ENCODE measurements around the gene MAP4. TPM values are rescaled to one million over a fixed set of nuclear protein-coding genes. Genes with fewer than 3 reads are reported as not detected.
A peak's percentile ranks its signal among the peaks of the same experiment; 100 is the strongest.

Gene MAP4
- total RNA-seq, 1 donor from 2014 or later, result 471 TPM

DNA sequence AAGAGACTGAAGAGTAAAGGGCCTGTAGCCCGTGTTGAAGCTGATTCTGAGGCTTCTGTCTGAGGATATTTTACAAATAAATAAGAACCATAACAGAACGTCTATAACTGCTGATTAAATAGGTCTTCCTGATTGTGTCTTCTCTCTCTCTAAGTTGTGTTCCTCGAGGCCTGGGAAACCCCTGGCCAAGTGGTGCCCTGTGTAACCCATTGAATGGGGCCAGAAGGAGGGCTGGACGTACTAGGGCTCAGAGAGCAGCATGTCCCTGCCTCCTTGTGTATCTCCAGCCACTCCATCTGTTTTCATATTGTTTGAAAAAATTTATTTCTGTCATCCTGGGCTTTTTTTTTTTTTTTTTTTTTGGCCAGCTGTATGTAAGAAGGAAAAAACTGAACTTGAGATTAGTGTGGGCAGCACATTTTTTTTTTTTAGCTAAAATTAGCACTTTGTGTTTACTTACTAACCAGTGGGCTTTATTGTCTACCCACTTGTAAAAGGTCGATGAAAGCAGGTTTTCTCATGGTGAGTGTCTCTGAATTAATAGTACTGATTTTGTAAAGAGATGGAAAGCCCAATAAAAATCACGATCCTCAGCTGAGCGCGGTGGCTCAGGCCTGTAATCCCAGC, 202.6 kb downstream of the MAP4 start:
- no peak overlapping the region for H3K27ac Mint-ChIP-seq (ENCODE audit: unreplicated experiment)

GRCh38 chr3:47804577-47804976, 211.6 kb downstream of the MAP4 start:
- TF ChIP-seq EZH2 (IDR thresholded peaks at IDR 0.05; ENCODE audit: insufficient read depth, low read length), result no peak
- no peak for TF ChIP-seq CTCF (IDR thresholded peaks at IDR 0.05; ENCODE audit: insufficient read depth, low read depth, low read length)
- H3K36me3 ChIP-seq (ENCODE audit: insufficient read depth, low read length), result no peaks in the 10 kb centered on the region

More for the DNA sequence above, 202.6 kb downstream of the MAP4 start:
- Histone ChIP-seq H3K36me3 (ENCODE audit: insufficient read depth, low read length) (peaks cover 19% of the 10 kb centered on the region), H3K9ac (ENCODE audit: low read length) (no peak overlapping the region), H3K27ac (ENCODE audit: low read depth, low read length) (no peak overlapping the region), H3K27me3 (ENCODE audit: insufficient read depth, low read length) (no peaks in the 10 kb centered on the region), H3K4me2 (ENCODE audit: low read length) (no peak overlapping the region), H3K79me2 (ENCODE audit: insufficient read depth, low read length) (no peaks in the 10 kb centered on the region), H4K20me1 (ENCODE audit: insufficient read depth, low read length) (peaks cover 4% of the 10 kb centered on the region), H3K4me3 (ENCODE audit: insufficient read depth, low read depth, low read length) (no peak overlapping the region), H3K9me3 (ENCODE audit: insufficient read depth, low read depth, low read length) (no peaks in the 10 kb centered on the region), H2AFZ (ENCODE audit: low read depth, low read length) (no peak overlapping the region), H3K4me1 (ENCODE audit: insufficient read depth, low read length) (no peaks in the 10 kb centered on the region)
- H3K9me3 Mint-ChIP-seq (ENCODE audit: unreplicated experiment), result no peaks in the 10 kb centered on the region
- TF ChIP-seq EZH2 (IDR thresholded peaks at IDR 0.05; ENCODE audit: insufficient read depth, low read length), result no peak
- no peak for TF ChIP-seq CTCF (IDR thresholded peaks at IDR 0.05; ENCODE audit: insufficient read depth, low read depth, low read length)
- no peaks in the 10 kb centered on the region for H3K4me1 Mint-ChIP-seq (ENCODE audit: low read depth, unreplicated experiment)
- DNase-seq (ENCODE audit: low read depth) (no peak), FAIRE-seq (no peak)
- H3K4me3 Mint-ChIP-seq (ENCODE audit: unreplicated experiment), result no peak overlapping the region
- peaks cover 28% of the 10 kb centered on the region for H3K36me3 Mint-ChIP-seq (ENCODE audit: low read depth, unreplicated experiment)
- H3K27me3 Mint-ChIP-seq (ENCODE audit: low read depth, unreplicated experiment), result no peaks in the 10 kb centered on the region

DNA sequence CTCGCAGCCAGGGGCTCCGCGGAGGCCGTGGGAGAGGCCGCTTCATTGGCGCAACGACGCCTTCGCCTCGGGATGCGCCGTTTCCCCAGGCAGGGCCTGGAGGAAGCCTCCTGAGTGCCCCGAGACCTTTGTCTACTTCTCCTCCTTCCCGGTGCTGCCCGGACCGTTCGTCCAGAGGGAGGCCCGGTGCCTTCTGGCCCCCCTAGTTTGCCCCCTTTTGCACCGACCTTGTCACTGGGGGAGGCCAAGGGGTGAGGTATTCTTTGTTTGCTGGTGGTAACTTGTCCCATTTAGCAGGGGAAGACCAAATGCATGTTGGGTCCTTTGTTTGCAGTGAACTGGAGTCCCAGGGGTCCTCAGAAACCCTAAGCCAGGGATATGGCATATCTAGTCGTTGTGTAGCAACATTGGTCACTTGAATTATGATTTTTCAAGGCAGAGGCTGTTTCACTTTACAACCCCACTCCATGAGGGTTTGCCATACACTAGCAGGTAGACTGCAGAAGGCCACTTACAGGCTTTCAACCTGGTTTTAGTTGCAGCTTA, 212.7 kb downstream of the MAP4 start:
- H3K9me3 ChIP-seq (ENCODE audit: insufficient read depth, low read depth, low read length), result no peaks in the 10 kb centered on the region
- peaks cover 16% of the 10 kb centered on the region for H3K4me1 ChIP-seq (ENCODE audit: insufficient read depth, low read length)
- peak overlapping the region; percentile 88 for H3K4me3 ChIP-seq (ENCODE audit: insufficient read depth, low read depth, low read length)
- peak overlapping the region; percentile 91 for H2AFZ ChIP-seq (ENCODE audit: low read depth, low read length)
- H3K9me3 Mint-ChIP-seq (ENCODE audit: unreplicated experiment), result no peaks in the 10 kb centered on the region
- peak overlapping the region; percentile 95 for H3K4me2 ChIP-seq (ENCODE audit: low read length)
- peak overlapping the region; percentile 94 for H3K9ac ChIP-seq (ENCODE audit: low read length)
- H3K4me1 Mint-ChIP-seq (ENCODE audit: low read depth, unreplicated experiment), result peaks cover 14% of the 10 kb centered on the region
- no peaks in the 10 kb centered on the region for H3K27me3 ChIP-seq (ENCODE audit: insufficient read depth, low read length)
- H3K27me3 Mint-ChIP-seq (ENCODE audit: low read depth, unreplicated experiment), result no peaks in the 10 kb centered on the region
- H3K27ac Mint-ChIP-seq (ENCODE audit: unreplicated experiment), result peak overlapping the region; percentile 91
- H3K27ac ChIP-seq (ENCODE audit: low read depth, low read length), result peak overlapping the region; percentile 96
- FAIRE-seq, result no peak
- peaks cover 21% of the 10 kb centered on the region for H3K79me2 ChIP-seq (ENCODE audit: insufficient read depth, low read length)
- no peak for DNase-seq (ENCODE audit: low read depth)
- peak overlapping the region; percentile 97 for H3K4me3 Mint-ChIP-seq (ENCODE audit: unreplicated experiment)
- no peak for TF ChIP-seq CTCF (IDR thresholded peaks at IDR 0.05; ENCODE audit: insufficient read depth, low read depth, low read length)
- TF ChIP-seq EZH2 (IDR thresholded peaks at IDR 0.05; ENCODE audit: insufficient read depth, low read length), result no peak
- no peaks in the 10 kb centered on the region for H4K20me1 ChIP-seq (ENCODE audit: insufficient read depth, low read length)
- peaks cover 2% of the 10 kb centered on the region for H3K36me3 Mint-ChIP-seq (ENCODE audit: low read depth, unreplicated experiment)
- H3K36me3 ChIP-seq (ENCODE audit: insufficient read depth, low read length), result no peaks in the 10 kb centered on the region

More at GRCh38 chr3:47804577-47804976, 211.6 kb downstream of the MAP4 start:
- Mint-ChIP-seq H3K36me3 (ENCODE audit: low read depth, unreplicated experiment) (peaks cover 2% of the 10 kb centered on the region), H3K9me3 (ENCODE audit: unreplicated experiment) (no peaks in the 10 kb centered on the region), H3K27ac (ENCODE audit: unreplicated experiment) (no peak overlapping the region), H3K4me3 (ENCODE audit: unreplicated experiment) (peak overlapping the region; percentile 97), H3K27me3 (ENCODE audit: low read depth, unreplicated experiment) (no peaks in the 10 kb centered on the region), H3K4me1 (ENCODE audit: low read depth, unreplicated experiment) (peaks cover 14% of the 10 kb centered on the region)
- H3K9me3 ChIP-seq (ENCODE audit: insufficient read depth, low read depth, low read length), result no peaks in the 10 kb centered on the region
- H4K20me1 ChIP-seq (ENCODE audit: insufficient read depth, low read length), result no peaks in the 10 kb centered on the region
- DNase-seq (ENCODE audit: low read depth) (no peak), FAIRE-seq (no peak)
- no peak overlapping the region for H3K9ac ChIP-seq (ENCODE audit: low read length)
- H3K4me3 ChIP-seq (ENCODE audit: insufficient read depth, low read depth, low read length), result no peak overlapping the region
- H3K4me2 ChIP-seq (ENCODE audit: low read length), result peak overlapping the region; percentile 95
- H3K79me2 ChIP-seq (ENCODE audit: insufficient read depth, low read length), result peaks cover 21% of the 10 kb centered on the region
- H3K27ac ChIP-seq (ENCODE audit: low read depth, low read length), result no peak overlapping the region
- H3K4me1 ChIP-seq (ENCODE audit: insufficient read depth, low read length), result peaks cover 16% of the 10 kb centered on the region
- no peak overlapping the region for H2AFZ ChIP-seq (ENCODE audit: low read depth, low read length)
- no peaks in the 10 kb centered on the region for H3K27me3 ChIP-seq (ENCODE audit: insufficient read depth, low read length)

All from astrocyte (in vitro differentiated cells and primary cell).